Activated CD8-positive, alpha-beta T cell treated with anti-CD3 and anti-CD28 coated beads for 36 hours (primary cell): ENCODE data around the gene ANKS3. TPM values are rescaled to one million over a fixed set of nuclear protein-coding genes. Genes with fewer than 3 reads are reported as not detected.
"Not testable (repeated sequence)": the region's sequence is repeated elsewhere in the genome, so short reads cannot be mapped to it uniquely, and the experiment has no call there.

Experiments
- ATAC-seq: fragments of 200-7000 bp; cut with Tn5 transposase; one replicate; pipeline ENCODE4 v1.10.0; 2021; ENCODE audit warnings: mild to moderate bottlenecking, moderate library complexity
- CTCF ChIA-PET: fragments of 350-600 bp; sonication (Branson Sonifier 250); formaldehyde crosslinking; loops from one replicate; lab custom pipeline; 2021; ENCODE audit warnings: antibody characterized with exemption; lab: Charles Lee
- POLR2A ChIA-PET: fragments of 350-600 bp; sonication (Branson Sonifier 250); formaldehyde crosslinking; loops from one replicate; lab custom pipeline; 2021; ENCODE audit warnings: antibody characterized with exemption; lab: Charles Lee
- DNase-seq: peaks from one replicate; pipeline ENCODE4 v3.0.0-alpha.2; 2020
- H3K27ac Mint-ChIP-seq: one replicate; pipeline ENCODE4 v1.8.0; 2021; ENCODE audit warnings: mild to moderate bottlenecking, mixed read lengths
- H3K27me3 Mint-ChIP-seq: one replicate; pipeline ENCODE4 v1.8.0; 2021; ENCODE audit warnings: mixed read lengths
- H3K36me3 Mint-ChIP-seq: one replicate; pipeline ENCODE4 v1.8.0; 2021; ENCODE audit warnings: low read depth, mixed read lengths
- H3K4me1 Mint-ChIP-seq: one replicate; pipeline ENCODE4 v1.8.0; 2021; ENCODE audit warnings: low read depth, mixed read lengths
- H3K4me3 Mint-ChIP-seq: one replicate; pipeline ENCODE4 v1.8.0; 2021; ENCODE audit warnings: mild to moderate bottlenecking, moderate library complexity, mixed read lengths
- H3K9me3 Mint-ChIP-seq: one replicate; pipeline ENCODE4 v1.8.0; 2021; ENCODE audit warnings: mixed read lengths
- intact Hi-C: fragments of 100-400 bp; cut with micrococcal nuclease; formaldehyde crosslinking; loops from one replicate; pipeline ENCODE4 v1.10.0; 2022
- total RNA-seq, 2 experiments: library from RNA; stranded (reverse); gene quantifications; one replicate each; pipeline ENCODE4 v1.2.3, GENCODE V29; 2021
- TF ChIP-seq, protein P1 (sequence below): fragments of 200-600 bp; IDR thresholded peaks from one replicate; pipeline ENCODE4 v1.8.0; 2022; ENCODE audit warnings: antibody characterized with exemption, mild to moderate bottlenecking

The ANKS3 gene
- total RNA-seq, 2 experiments from 2014 or later = 13.0 to 13.8 TPM

DNA sequence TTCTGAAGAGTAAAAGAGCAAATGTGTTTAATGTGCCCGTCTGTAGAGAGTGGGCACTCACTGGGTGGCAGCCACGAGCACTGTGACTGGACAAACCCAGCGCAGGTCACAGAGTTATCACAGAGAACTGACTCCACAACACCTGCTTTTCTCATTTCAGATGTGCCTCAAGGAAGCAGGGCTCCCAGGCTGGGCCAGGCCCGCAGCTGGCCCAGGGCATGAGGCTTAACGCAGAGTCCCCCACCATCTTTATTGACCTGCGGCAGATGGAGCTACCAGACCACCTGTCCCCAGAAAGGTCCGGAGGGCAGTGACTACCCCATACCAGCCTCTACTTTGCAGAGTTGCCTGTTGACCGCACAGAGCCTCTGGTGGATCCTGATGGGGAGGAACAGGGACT is 12.1 kb upstream of the ANKS3 start:
- intact Hi-C loops = no loop called here
- DNase-seq (no peak), ATAC-seq (no peak)
- Mint-ChIP-seq H3K27me3 (no peaks in the 10 kb centered on the region), H3K27ac (no peak overlapping the region), H3K4me1 (peaks cover 26% of the 10 kb centered on the region), H3K9me3 (no peaks in the 10 kb centered on the region), H3K36me3 (peaks cover 3% of the 10 kb centered on the region), H3K4me3 (no peak overlapping the region)
- TF ChIP-seq, protein P1, sequence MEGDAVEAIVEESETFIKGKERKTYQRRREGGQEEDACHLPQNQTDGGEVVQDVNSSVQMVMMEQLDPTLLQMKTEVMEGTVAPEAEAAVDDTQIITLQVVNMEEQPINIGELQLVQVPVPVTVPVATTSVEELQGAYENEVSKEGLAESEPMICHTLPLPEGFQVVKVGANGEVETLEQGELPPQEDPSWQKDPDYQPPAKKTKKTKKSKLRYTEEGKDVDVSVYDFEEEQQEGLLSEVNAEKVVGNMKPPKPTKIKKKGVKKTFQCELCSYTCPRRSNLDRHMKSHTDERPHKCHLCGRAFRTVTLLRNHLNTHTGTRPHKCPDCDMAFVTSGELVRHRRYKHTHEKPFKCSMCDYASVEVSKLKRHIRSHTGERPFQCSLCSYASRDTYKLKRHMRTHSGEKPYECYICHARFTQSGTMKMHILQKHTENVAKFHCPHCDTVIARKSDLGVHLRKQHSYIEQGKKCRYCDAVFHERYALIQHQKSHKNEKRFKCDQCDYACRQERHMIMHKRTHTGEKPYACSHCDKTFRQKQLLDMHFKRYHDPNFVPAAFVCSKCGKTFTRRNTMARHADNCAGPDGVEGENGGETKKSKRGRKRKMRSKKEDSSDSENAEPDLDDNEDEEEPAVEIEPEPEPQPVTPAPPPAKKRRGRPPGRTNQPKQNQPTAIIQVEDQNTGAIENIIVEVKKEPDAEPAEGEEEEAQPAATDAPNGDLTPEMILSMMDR = no peak
- ChIA-PET POLR2A (interaction anchor here (1.2 to 2.6 kb wide), 3 partner anchors 10 to 21 kb away, joined by 4 to 11 read pairs (median 10); partner anchors contain the start of genes ANKS3, DNAAF8 and ZNF500), CTCF (no interaction called here)

- DNase-seq = no peak
- POLR2A ChIA-PET = no interaction called here
- Mint-ChIP-seq H3K27me3 (no peaks in the 10 kb centered on the region), H3K36me3 (no peaks in the 10 kb centered on the region), H3K9me3 (no peaks in the 10 kb centered on the region), H3K4me3 (no peak overlapping the region), H3K4me1 (peaks cover 26% of the 10 kb centered on the region), H3K27ac (no peak overlapping the region)
- no peak for ATAC-seq
- TF ChIP-seq, protein P1 = no peak
- CTCF ChIA-PET = no interaction called here
- intact Hi-C loops = no loop called here
Measured at GRCh38 chr16:4745274-4745569, 11.2 kb upstream of the ANKS3 start.

DNA sequence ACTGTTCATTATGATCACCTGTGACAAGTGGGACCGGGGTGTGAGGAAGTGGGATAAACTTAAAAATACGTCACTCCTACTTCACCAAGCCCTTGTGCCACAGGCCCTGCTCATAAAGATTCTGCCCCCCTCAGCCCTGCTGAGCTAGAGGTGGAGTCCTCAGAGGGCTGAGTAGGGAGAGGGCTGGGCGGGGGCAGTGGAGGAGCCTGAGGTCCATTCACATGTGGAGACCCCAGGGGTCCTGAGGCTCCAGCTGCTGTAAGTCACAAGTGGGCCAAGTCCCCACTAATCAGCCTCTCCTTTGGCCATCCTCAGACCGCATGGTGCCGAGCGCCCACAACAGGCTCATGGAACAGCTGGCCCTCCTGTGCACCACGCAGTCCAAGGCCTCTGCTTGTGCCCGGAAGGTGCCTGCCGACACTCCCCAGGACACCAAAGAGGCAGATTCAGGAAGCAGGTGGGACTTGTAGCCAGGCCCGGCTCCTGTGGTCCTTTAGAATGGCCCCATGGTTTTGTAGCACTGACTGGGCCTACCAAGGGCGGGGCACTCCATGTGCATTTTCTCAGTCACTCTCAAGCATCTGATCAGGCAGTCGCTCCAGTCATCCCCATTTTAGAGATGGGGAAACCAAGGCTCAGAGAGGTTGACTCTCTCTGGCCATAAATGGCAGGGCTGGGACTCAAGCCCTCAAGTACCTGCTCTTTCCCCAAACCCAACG is 10.6 kb upstream of the ANKS3 start:
- Mint-ChIP-seq H3K4me3 (no peak overlapping the region), H3K27ac (no peak overlapping the region), H3K27me3 (no peaks in the 10 kb centered on the region), H3K36me3 (no peaks in the 10 kb centered on the region), H3K4me1 (peaks cover 26% of the 10 kb centered on the region), H3K9me3 (no peaks in the 10 kb centered on the region)
- CTCF ChIA-PET = no interaction called here
- no peak for ATAC-seq
- TF ChIP-seq, protein P1 = no peak
- POLR2A ChIA-PET = no interaction called here
- no peak for DNase-seq
- intact Hi-C loops = no loop called here

GRCh38 chr16:4743226-4743878 is 9.3 kb upstream of the ANKS3 start:
- Mint-ChIP-seq H3K27ac (peak overlapping the region; percentile 18), H3K9me3 (no peaks in the 10 kb centered on the region), H3K4me3 (peak overlapping the region; percentile 51), H3K36me3 (no peaks in the 10 kb centered on the region), H3K27me3 (no peaks in the 10 kb centered on the region), H3K4me1 (peaks cover 22% of the 10 kb centered on the region)
- ChIA-PET CTCF (no interaction called here), POLR2A (interaction anchor here (1.5 kb wide), 1 partner anchor 8 kb away, joined by 4 read pairs; the partner anchor contains the start of gene DNAAF8)
- peak; percentile 35 for DNase-seq
- TF ChIP-seq, protein P1 = no peak
- ATAC-seq = peak; percentile 47
- intact Hi-C loops = no loop called here

DNA sequence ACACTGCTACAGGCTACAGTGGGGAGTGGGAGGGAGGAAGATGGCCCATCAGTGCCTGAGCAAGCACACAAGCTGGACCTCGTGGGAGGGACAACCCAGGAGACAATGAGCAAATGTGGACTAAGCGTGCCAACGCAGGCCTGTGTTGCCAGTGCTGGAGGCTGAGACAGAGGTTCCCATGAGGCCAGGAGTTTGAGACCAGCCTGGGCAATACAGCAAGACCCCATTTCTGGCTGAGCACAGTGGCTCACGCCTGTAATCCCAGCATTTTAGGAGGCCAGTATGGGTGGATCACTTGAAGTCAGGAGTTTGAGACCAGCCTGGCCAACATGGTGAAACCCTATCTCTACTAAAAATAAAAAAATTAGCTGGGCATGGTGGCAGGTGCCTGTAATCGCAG is 4.3 kb upstream of the ANKS3 start:
- H3K36me3 Mint-ChIP-seq, DNase-seq, H3K9me3 Mint-ChIP-seq, intact Hi-C loops, CTCF ChIA-PET, H3K4me3 Mint-ChIP-seq, H3K27ac Mint-ChIP-seq, ATAC-seq, H3K27me3 Mint-ChIP-seq: not testable (repeated sequence)
- POLR2A ChIA-PET = interaction anchor here (0.9 kb wide), 1 partner anchor 64 kb away, joined by 4 read pairs; the partner anchor contains the start of gene ROGDI
- H3K4me1 Mint-ChIP-seq = peaks cover 14% of the 10 kb centered on the region
